Mammary epithelial cell (primary cell): ENCODE results near the gene CFAP20DC.

Source experiments
- EZH2 ChIP-seq: IDR thresholded peaks from 2 replicates; pipeline ENCODE4 v1.6.1; 2012; ENCODE audit warnings: low read length, inconsistent platforms, borderline replicate concordance
- TF ChIP-seq, protein P1 (sequence below), 2 donors: IDR thresholded peaks in 1 of 2; conservative IDR thresholded peaks in 1 of 2; 2 replicates each; pipeline ENCODE4 v1.5.1; 2011 to 2012; ENCODE audit warnings: inconsistent platforms in 2 of 2, low read length in 2 of 2, mild to moderate bottlenecking in 2 of 2, control low read depth in 1 of 2, low read depth in 1 of 2; ENCODE audit not compliant: insufficient read depth in 1 of 2; ENCODE audit errors: extremely low read depth in 1 of 2

DNA sequence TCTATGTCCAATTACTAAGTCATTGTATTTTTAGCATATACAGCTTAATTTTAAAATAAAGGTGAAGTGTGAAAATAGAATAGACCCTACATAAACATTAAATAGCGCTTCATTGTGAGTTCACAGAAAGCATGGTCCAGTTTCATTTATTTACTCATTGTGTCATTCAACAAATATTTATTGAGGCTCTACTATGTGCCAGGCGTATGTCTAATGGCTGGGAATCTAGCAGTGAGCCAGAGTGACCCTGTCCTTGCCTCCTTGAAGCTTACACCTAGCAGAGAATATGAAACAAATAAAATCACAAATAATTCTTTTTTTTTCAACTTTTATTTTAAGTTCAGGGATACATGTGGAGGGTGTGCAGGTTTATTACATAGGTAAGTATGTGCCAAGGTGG lies 161.7 kb downstream of the CFAP20DC start:
- TF ChIP-seq, protein P1, sequence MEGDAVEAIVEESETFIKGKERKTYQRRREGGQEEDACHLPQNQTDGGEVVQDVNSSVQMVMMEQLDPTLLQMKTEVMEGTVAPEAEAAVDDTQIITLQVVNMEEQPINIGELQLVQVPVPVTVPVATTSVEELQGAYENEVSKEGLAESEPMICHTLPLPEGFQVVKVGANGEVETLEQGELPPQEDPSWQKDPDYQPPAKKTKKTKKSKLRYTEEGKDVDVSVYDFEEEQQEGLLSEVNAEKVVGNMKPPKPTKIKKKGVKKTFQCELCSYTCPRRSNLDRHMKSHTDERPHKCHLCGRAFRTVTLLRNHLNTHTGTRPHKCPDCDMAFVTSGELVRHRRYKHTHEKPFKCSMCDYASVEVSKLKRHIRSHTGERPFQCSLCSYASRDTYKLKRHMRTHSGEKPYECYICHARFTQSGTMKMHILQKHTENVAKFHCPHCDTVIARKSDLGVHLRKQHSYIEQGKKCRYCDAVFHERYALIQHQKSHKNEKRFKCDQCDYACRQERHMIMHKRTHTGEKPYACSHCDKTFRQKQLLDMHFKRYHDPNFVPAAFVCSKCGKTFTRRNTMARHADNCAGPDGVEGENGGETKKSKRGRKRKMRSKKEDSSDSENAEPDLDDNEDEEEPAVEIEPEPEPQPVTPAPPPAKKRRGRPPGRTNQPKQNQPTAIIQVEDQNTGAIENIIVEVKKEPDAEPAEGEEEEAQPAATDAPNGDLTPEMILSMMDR (conservative IDR thresholded peaks at IDR 0.05 in 1 of 2, IDR thresholded peaks at IDR 0.05 in 1 of 2; ENCODE audit: extremely low read depth in 1 of 2, insufficient read depth in 1 of 2, low read depth in 1 of 2, low read length in 2 of 2): no peak
- TF ChIP-seq EZH2: no peak
